GM21528 (cell line): ENCODE measurements around the gene TSPAN9.

Experiments
- ATAC-seq: cut with Tn5 transposase; IDR thresholded peaks from one replicate; pipeline ENCODE4 v1.9.1; 2021; ENCODE audit warnings: mild to moderate bottlenecking, moderate library complexity; ENCODE audit not compliant: unreplicated experiment, low FRiP score

Gene TSPAN9

DNA sequence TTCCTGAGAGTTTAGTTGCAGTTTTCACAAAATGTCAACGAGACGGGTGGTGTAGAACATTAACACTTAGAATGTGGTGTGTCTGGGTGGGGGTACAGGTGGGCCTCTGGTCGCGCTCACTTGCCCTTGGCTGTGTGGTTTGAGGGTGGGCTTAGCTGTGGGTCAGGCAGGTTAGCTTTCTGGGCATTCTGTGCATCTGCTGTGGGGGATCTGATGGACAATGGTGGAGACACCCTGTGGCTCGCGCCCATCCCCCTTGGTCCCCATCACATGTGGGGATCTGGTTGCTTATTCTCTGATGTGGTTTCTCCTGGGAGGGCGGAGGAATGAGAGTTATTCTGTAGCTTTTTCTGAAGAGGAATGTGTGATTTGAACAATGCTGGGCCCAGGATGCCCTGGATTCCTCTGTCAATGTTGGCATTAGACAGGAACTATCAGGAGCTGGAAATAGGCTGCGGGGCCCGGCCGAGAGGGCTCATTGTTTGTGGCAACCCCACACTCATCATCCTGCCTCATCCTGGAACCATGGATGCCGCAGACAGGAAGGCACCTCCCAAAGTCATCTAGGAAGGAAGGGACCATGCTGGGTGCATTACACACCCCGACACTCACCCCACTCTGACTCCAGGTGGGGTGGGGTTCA lies 101.6 kb downstream of the TSPAN9 start:
- ATAC-seq = no peak

DNA sequence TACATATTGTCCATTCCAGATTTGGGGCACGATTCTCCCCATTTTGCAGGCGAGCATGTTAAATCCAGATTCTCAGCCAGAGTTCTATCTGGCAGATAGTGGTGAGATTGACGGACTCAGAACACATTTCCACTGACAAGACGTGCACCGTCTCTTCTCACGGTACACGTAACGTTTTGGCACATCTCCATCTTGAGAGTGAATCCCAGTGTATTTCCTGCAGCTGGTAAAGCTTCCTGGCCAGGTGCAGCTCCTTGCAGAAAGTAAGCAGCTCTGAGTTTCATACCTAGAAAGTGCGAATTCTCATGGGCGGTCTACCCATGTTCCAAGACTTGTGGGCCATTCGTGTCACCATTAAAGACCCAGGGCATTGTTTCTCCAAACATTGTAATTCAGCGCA lies 102.6 kb downstream of the TSPAN9 start:
- no peak for ATAC-seq

DNA sequence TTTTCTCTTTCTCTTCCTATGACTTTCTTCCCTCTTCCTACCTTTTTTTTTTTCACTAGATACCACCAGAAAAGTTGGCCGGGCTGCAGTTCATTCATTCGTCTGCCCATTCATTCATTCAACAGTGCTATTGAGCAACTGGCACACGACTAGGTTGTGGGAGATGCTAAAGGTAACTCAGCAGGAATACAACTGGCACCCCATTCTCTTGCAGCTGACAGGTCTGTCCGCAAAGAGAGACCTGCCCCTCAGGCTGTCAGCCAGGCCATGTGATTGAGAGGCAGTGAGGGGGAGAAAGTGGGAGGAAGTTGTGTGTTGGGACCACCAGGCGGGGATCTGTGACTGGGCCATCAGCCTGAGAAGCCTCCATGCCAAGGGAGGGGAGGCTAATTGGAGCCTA lies 105.2 kb downstream of the TSPAN9 start:
- no peak for ATAC-seq

DNA sequence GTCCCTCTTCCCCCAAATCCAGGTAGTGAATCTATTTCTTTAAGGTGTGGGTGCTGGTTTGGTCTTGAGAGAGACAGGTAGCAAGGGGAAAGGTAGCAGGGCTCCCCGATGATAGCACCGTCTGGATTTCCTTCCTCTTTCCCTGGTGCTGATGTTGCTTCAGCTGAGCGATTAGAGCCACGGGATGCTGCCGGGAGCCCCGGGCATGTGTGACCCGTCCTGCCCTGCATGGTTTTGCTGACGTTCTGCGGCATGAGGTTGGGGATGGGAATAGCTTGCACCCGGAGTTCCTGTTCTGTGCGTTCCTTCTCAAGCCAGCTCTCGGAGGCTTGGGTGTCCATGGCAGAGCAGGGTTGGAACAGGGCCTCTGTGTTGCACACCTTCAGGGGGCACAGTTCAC lies 107.3 kb downstream of the TSPAN9 start:
- ATAC-seq = no peak

DNA sequence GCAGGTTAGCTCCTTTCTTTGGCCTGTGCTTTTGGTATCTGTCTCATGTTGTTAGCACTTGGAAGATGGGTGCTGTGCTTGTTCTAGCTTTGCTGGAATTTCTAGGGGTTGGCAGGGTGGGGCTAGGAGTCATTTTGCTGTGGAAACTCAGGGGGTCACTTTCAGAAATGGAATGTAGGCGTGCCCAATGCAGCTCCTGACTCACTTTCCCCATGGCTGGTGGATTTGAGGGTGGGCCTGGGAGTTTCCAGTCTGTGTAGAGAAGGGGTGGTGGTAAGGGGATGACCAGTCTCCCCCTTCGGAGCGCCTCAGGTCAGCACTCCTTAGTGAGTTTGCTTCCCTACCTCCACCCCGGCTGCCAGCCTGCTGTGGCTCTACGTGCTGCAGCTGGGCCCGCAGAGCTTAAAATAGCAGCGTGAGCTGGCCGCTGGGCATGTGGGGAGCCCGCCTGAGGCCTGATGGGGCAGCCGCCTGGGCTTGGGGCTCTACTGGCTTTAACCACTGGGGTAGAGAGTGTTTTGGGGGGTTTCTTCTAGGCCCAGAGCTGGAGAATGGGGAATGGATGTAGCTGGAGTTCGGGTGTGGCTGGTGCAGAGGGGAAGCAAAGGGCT lies 108.2 kb downstream of the TSPAN9 start:
- ATAC-seq = no peak

DNA sequence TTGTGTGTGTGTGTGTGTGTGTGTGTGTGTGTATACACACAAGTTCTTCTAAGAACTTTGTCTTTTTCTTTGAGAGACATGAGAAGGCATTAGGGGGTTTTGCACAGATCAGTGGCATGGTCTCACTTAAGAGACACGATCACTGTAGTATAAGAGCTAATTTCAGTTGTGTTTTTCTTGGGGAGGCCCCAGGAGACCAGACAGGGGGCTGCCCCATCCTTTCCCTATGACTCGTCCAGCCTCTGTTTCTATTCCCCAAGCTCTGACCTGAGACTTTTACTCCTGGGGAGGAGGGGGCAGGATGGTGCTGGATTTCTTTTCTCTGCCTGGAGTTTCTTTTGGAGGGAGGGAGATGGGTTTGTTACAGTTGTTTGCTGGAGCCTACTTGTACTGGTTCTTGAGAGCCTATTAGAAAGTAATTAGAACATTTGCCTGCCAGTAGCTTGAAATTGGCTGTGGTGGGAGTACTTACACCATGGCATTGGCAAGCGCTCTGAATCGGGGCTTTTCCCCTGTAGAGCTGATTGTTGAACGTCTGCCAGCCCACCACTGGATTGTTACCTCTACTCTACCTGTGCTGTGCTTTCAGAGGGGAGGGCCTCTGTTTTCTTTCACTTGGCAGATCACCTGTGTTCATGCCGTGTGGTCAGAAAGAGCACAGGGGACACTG lies 109.5 kb downstream of the TSPAN9 start:
- ATAC-seq = no peak

DNA sequence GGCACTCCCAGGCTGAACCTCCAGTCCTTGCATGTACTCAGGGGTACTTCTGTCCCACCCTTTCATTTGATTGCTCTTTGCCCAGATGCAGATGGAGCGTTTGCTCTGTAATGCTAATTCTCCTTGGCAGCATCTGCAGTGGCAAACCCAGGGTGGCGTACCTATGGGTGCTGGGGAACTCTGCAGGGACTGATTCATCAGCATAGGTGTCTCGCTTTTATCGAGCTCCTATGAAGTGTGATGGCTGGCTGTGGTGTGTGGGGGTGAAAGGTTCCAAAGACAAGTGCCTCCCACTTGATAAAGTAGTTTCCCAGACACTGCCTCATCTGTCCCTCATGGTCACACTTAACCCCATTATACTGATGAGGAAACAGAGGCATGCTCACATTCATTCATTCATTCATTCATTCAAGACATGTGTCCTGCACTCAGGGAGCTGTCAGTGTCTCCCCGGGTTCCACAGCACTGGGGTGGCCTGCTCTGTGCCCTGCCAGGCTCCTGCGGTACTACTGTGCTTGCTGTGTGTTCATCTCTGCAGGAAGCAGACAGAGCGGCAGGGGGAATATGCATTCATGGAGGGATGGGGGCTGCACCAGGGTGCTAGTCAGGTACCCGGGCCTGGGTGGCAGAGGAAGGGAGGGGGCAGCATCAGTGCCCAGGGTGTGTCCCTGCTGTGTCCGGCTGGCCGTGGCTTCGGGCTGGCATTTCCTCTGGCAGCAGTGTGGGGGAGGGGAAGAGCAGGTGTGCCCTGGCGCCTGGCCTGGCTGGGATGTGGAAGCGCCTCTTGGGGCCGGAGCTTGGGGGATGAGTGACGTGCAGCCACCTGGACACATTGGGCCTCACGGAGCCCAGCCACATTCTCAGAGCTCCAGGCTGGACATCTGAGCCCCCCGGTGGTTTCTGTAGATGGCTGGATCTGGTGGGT lies 110.9 kb downstream of the TSPAN9 start:
- ATAC-seq = no peak

DNA sequence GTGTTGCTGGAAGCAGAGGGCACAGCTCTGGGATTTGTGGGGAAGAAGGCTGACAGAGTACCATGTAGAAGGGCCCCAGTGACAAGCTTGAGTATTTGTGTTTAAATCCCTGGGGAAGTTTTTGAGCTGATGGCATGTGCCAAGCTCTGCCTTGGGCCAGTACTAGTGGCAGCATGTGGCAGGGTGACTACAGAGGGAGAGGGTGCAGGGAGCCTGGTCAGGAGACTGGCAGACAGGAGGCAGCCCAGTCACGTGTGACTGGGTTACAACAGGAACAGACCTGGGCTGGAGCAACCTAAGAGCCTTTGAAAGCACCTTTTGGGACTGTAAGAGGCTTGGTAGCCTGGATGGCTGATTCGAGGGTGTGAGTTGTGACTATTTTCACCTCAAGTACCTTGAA lies 112.1 kb downstream of the TSPAN9 start:
- no peak for ATAC-seq

DNA sequence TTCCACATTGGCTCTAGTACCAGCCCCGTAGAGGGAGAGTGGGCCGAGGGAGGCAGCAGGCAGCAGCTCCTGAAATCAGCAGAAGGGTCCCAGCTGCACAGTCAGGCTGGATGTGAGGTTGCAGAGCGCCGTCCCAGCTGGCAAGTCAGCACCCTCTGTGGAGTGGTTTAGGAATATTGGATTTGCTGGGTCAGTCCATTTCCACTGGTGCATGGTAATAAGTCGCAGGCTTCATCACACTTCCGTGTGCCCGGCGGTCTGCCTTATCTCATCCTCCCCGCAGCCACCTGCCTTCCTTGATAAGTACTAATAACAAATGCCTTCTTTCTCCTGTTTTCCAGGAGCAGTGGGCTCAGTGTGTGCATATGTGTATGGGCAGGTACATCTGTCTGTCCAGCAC lies 112.9 kb downstream of the TSPAN9 start:
- no peak for ATAC-seq

DNA sequence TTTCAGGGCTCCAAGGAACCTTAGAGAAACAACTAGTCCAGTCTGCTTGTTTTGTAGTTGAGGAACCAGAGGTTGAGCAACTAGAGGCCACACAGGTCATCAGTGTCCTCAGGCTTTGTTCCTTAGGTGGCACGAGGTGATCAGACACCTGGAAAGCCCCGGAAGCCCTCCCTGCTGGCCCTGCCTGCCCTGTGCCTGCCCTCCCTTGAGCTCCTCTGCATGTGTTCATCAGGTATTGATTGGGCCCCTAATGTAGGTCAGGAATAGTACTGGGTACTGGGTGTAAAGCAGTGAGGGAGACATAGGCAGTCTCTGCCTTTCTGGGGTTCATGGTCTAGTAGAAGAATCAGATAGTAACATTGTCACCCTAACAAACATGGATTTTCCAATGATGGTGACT lies 114.3 kb downstream of the TSPAN9 start:
- ATAC-seq = no peak

DNA sequence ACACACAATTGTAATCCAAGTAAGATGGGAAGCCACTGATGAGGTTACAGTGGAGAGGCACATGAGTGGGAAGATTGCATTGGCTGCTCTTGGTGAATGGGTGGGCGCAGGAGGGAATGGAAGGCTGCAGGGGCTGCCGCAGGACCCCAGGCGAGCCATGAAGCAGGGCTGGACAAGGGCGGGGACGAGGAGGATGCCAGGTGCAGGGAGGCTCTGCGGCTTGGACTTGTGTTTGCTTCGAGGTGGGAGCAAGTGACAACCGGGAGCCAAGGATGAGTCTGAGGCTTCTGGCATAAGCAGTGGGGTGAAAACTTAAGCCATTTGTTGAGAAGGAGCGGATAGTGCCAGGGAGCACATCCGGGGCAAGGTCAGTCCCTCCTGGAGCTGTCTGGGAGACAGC lies 115.0 kb downstream of the TSPAN9 start:
- ATAC-seq = no peak

DNA sequence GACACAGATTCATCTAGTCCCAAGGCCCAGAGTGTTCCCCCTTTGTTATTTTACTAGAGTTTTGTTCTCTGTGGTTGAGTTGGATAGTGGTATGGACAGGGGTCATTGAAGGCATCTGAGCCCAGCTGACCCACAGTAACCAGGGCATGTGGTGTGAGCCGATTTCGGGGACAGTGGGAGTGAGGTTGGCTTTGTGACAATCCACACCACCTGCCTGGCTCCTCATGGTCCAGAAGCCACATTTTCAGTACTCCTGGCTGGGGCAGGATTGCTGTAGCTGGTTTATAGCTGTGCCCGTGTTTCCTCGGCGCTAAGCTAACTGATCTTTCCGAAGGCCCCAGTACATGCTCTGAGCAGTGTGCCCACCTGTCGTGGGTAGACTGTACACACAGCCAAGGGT lies 116.0 kb downstream of the TSPAN9 start:
- no peak for ATAC-seq

DNA sequence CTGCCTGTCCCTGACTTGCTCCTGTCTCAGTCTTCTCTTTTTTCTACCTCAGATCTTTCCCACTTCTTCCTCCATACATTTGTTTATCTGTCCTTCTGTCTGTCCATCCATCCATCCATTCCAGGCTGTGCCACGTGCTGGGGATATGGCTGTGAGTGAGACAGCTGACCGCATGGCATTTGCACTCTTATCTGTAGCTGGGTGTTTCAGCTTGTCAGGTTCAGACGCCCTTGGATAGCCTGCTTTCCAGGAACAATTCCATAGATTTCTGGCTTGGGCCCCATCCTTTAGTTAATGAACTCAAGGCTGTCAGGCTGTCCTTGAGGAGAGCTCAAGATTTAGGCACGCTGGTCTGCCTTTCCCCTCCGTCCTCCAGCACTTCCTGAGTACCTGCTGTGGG lies 116.6 kb downstream of the TSPAN9 start:
- ATAC-seq = no peak

DNA sequence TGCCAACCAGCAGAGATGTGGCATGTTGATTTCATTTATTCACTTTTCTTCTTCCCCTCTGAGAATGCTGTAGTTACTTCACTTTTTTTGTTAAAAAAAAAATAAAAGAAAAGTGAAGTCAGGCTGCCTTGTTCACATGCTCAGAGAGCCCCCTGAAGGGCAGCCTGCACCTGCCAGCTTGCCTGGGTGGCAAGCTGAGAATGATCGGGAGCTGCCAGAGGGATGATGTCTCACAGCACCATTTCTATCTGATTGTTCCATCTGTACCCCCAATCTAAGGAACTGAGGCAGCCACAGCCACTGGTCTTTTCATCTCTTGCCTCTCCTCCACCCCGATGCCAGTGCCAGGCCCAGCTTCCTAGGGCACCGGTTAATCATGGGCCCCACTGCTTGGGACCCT lies 118.2 kb downstream of the TSPAN9 start:
- no peak for ATAC-seq

DNA sequence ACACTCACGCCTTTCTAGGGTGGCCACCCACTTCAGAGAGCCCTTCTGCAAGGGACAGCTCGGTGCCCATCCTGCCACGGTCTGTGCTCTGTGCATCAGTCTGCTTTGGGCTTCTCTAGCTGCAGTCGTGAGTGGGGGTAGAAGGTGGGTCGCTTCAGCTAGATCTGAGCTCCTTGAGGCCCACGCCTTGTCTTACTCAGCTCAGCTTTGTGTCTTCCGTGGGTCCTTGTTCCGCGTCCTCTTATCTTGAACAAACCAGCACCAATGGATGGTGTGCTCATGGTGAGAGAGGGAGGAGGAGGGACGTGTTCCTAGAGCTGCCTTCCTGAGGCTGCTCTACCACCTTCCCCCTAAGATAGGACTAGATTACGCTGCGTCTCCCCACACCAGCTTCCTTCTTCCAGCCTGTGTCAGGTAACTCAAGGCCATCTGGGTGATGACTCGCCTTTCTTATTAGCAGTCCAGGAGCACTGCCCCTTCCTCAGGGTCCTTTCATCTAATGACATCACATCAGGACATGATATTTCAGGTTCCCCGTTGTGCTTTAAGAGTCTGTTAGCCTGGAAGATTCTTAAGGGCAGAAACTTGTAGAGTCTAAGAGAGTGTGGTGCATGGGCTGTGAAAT lies 118.8 kb downstream of the TSPAN9 start:
- ATAC-seq = no peak

DNA sequence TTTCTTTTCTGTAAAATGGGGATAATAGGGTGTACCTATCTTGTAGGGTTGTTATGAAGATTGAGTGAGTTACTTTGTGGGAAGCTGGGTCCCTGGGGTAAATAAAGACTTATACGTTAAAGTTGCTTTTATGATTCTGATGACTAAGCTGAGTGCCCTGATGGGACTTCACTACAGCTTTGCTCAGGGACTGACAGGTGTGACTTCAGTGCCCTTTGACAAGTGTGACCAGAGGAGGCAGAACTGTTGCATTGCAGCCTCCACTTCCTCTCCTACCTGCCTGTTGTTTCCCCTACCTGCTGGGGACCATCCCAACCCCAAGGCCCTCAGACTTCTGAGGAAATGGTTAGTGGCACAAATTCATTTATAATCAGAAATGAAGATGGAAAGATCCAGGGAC lies 119.3 kb downstream of the TSPAN9 start:
- ATAC-seq = no peak

DNA sequence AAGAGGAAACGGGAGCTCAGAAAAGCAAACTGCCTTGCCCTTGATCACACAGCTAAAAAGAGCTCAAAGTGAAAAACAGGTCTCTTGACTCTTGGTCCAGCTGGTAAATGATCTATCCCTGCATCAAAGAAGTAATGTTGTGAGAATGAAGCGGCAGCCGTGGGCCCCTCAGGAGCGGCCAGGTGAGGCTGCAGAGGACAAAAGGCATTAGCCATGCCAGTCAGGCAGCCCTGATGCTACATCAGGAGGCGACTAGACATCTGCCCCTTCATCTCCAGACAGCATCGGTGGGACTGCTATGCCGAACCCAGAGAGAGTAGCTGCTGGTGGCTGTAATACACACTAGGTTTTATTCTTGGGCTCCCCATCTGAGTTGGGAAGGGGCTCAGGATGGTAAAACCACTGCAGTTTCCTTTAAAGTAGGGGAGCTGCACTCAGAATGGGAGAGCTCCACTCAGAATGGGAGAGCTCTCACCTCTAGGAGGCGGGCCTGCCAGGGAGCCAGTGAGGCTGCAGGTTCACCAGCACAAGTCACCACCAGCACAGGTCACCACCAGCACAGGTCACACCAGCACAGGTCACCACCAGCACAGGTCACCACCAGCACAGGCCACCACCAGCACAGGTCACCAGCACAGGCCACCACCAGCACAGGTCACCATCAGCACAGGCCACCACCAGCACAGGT lies 120.1 kb downstream of the TSPAN9 start:
- ATAC-seq = no peak

DNA sequence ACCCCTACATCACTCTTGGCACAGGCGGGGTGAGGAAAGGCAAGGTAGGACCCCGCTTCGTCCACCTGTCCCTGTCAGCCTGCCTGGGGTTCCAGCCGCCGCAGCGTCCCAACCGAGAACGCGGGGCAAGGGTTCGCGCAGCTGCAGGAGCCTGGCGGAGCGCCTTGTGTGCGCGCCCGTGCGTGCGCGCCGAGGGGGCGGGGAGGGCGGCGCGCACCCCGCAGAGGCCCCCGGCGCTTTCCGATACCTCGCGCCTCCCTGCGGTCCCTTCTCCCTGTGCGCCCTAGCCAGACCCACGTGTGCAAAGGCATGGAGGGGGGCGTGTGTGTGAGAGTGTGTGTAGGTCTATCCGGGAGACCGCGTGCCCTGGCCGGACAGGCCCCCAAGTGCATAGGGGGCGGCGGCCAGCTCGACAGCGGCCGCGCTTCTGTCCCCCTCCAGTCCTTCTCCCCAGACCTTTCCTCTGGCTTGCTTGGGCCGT lies 122.4 kb downstream of the TSPAN9 start:
- no peak for ATAC-seq

DNA sequence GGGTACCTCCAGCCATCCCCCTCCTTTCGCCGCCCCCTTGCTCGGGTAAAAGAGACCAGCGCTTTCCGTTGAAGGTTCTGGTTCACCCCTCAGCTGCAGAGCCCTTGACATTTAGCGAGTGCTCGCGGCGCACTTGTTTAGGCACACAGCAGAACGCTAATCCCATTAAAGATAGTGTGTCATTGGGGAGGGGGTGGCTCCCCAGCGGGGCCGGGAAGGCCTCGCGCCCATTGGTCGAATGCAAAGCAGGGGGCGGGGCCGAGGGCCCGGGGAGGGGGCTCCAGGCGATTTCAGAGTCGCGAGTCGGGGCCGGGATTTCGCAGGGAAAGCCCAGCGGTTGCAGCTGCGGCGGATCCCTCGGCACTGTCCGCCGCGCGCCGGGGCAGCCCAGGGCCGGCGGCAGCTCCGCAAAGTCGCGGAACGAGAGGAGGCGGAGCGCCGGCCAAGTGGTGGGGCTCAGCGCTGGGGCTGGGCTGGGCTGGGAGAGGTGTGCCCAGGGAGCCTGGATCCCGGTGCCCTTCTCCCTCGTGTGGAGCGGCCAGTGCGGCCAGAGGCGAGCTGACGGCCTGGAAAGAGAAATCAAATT lies 122.9 kb downstream of the TSPAN9 start:
- ATAC-seq = no peak

DNA sequence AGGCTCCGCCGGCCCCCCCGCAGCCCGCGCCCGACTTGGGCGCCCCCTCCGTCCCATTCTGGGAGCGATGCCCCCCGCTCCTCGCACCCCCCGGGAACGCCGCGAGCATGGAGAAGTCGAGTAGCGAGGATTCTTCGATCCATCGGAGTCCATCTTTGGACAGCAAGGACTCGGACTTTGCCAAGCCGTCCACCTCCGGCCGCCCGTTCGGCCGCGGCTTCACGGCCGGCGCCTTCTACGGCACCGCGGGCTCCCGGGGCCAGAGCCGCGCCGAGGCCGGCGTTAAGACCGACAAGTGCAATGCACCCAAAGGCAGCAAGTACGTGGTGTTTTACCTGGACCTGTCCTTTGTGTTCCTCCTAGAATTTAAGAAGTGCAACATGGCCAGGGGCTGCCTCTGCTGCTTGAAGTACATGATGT lies 123.6 kb downstream of the TSPAN9 start:
- ATAC-seq = no peak
